Skeletal muscle cell (primary cell): ENCODE data around the gene PHAF1.
A peak's percentile ranks its signal among the peaks of the same experiment; 100 is the strongest.
"Not testable (repeated sequence)": the region's sequence is repeated elsewhere in the genome, so short reads cannot be mapped to it uniquely, and the experiment has no call there.

Source experiments
- DNase-seq: peaks from one replicate; pipeline ENCODE4 v3.0.0-alpha.2; 2010; ENCODE audit warnings: low read depth
- H3K4me3 ChIP-seq: 2 replicates; pipeline ENCODE4 v1.5.1; 2011; ENCODE audit warnings: low read depth, mild to moderate bottlenecking, control low read depth, low read length, moderate library complexity

The PHAF1 gene

DNA sequence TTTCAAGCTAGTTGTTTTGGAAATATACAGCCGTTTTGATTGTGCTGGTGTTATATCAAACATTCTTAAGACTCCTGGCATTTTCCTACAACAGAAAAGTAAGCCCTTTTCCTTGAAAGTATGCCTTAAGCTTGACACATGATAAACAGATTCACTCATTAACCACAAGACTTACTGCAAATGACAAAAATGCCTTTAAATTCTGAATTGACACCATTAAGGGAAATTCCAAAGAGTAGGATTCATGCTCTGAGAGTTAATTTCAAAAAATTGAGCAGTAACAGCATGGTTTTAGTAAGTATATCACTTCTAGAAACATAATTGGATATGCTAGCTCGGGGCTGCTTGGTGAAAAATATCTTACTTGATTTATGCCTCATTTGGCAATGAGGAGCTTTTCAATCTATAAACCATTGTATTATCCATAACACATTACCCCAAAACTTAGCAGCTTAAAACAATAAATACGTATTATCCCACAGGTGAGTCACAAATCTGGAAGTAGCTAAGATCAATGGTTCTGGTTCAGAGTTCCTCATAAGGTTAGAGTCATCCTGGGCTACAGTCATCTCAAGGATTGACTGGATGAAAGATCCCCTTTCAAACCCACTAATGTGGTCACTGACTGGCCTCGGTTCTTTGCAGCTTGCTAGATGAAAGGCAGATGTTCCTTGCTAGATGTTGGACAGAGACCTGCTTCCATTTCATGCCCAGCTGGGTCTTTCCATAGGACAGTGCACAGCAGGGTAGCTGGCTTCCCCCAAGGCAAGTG, 8.2 kb upstream of the PHAF1 start:
- DNase-seq: no peak

DNA sequence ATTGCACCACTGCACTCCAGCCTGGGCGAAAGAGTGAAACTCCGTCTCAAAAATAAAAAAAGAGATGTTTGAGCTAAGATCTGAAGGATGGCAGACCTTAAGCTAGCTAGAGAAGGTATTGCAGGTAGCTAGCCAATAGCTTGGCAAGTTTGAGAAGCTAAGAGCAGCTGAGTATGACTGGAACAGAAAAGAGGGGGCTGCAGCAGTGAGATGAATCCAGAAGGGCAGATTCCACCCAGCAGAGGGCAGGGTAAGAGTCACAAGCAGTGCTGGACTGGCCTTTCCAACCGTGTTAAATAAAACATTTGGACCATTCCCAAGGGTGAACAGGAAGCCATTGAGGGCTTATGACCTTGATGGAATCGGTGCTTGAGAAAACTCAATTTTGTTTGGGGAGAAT, 5.7 kb upstream of the PHAF1 start:
- DNase-seq: no peak
- H3K4me3 ChIP-seq: no peak overlapping the region

More for the DNA sequence above, 8.2 kb upstream of the PHAF1 start:
- no peak overlapping the region for H3K4me3 ChIP-seq

DNA sequence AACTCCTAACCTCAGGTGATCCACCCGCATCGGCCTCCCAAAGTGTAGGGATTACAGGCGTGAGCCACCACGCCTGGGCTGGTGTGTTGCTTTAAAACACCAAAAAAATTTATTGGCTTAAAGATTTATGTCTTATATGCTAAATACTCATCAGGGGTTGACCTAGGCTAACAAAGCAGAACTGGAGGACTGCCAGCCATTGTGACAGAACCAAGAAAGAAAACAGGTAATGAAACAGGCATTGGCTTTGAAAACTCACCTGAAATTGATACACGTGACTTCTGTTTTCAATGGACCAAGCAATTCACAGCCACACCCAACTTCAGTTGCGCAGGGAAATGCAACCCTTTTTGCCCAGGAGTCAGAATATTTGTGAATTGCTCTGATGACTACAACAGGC, 4.9 kb upstream of the PHAF1 start:
- no peak for DNase-seq
- H3K4me3 ChIP-seq: no peak overlapping the region

DNA sequence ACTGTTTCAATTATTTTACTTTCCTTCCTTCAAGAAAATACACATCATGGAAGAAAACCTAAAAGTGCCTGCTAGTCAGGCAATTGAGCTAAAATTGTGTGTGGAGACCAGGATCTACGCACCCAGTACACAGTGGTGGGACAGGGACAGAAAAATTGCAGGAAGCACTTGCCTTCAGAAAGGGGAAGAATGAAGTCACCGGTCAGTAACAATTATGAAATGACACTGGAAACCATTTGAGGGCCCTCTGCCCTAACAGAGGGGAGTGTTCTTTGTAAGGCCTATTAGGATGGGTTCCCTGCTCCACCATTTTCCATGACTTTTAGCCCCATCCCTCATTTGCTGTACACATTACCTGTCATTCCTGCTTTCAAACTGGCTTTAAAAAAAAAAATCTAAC, 4.5 kb upstream of the PHAF1 start:
- no peak overlapping the region for H3K4me3 ChIP-seq
- DNase-seq: no peak

DNA sequence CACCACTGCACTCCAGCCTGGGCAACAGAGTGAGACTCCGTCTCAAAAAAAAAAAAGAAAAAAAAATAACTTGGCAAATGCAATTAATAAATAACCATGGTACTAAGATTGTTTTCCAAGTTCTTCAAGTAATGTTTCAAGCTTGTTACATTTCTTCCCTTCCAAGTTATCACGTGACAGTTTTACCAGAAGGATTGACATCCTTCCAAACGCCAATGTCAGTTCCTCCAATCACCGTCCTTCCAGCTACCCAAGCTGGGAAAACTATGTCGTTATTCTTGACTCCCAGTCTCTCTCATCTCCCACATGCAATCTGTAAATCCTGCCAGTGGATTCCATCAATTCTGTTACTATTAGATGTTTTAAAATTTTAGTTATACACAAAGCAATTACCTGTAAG, 3.9 kb upstream of the PHAF1 start:
- no peak for DNase-seq

DNA sequence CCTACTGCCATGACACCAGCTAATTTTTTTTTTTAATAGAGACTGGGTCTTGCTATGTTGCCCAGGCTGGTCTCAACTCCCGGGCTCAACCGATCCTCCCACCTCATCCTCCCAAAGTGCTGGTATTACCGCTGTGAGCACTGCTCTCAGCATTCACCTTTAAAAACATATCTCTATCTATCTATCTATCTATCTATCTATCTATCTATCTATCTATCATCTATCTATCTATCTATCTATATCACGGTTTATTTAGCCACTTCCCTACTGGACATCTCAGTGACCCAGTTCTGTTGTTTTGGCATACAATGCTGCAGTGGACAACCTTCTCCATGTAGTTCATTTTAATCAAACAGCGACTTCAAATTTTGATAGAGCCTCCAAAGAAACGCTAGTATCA, 1.3 kb upstream of the PHAF1 start:
- no peak for DNase-seq
- H3K4me3 ChIP-seq: no peak overlapping the region

More for the DNA sequence above, 3.9 kb upstream of the PHAF1 start:
- H3K4me3 ChIP-seq: no peak overlapping the region

DNA sequence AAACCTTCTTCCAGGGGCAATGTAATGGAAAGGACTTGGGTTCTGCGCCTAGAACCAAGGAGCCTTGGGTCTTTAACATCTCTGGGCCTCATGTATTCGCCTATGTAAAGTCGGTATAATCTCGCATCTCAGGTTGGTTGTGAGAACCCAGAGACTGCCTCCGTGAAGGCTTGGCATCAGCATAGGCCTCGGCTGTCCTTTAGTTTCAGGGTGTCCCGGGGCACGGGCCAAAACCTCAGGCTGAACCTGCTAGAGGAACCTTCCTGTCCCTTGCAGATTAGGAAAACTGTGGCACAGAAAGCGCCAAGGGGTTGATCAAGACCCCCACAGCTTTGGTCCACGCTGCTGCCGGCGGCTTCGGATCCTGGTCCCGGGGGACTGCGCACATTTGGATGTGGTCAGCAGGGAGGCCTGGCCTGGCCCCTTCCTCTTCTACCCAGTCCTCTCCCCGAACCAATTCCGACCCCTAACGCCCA, 772 bp upstream of the PHAF1 start:
- H3K4me3 ChIP-seq: peak overlapping the region; percentile 99
- DNase-seq: no peak

DNA sequence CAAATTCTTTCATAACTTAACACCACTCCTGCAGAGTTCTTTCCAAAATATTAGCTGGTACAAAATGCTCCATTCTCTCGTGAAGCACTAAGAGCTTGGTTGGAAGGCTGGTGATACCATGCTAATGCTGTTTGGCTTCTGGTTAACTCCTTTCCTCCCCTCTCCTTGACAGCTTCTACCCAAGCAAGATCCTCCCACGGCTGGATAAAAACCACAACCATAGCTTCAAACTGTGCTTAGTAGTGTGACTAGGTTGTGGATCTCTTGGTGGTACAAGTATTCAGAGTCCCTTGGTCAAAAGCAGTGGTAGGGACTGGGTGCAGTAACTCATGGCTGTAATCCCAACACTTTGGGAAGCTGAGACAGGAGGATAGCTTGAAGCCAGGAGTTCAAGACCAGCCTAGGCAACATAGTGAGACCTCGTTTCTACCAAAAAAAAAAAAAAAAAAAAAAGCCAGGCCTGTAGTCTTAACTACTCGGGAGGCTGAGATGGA, 2.3 kb downstream of the PHAF1 start:
- H3K4me3 ChIP-seq: no peak overlapping the region

DNA sequence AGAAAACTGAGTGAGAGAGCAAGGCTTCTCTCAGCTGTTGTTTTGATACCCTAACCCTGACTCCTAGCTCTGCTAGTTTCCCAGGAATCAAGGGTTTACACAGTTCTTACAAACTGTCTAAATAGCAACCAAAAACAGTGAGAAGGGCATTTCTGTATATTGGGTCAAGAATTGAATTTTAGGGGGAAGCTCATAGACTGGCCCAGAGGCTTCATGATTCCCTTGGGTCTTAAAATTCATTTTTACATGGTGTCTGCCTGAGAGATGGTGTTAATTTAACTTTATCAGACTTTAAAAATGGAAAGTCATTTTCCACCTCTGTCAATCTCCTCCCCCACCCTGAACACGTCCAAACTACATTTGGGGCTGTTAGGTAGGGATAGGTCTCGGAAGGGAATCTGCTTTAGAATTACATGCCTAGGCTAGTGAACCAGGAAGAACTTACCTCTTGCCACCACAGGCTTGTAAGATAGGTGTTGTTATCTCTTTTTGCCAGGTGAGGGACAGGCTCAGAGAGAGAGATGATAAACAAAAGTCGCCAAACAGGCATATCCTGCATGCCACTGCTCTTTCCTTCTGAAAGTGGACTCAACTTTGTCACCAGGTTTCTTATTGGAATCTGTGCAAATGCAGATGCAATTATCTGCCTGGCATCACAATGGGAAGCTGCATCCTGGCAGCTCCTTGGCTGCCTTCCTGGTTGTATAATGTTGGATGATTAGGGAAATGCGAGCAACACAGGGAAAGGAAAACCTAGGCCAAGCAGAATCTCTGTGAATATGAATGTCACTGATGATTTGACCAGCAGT, 3.1 kb downstream of the PHAF1 start:
- no peak for DNase-seq
- no peak overlapping the region for H3K4me3 ChIP-seq

More for the DNA sequence above, 2.3 kb downstream of the PHAF1 start:
- no peak for DNase-seq

DNA sequence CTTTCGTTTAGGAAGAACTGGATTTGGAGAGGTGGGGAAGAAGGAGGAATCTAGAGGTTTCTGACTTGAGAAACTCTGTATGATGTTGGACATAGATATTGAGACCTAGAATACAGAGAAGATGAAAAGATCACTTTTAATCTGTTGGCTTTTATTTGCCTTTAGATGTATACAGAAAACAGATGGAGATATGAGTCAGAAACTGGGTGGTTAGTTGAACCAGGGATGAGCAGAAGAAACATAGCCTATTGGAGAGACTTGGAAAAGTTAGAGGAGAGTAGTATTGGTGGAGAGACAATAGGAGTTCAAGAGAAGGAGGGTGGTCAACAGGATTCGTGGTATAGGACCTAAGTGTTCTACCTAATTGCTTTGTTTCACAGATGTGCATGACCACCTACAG, 5.1 kb downstream of the PHAF1 start:
- H3K4me3 ChIP-seq: no peak overlapping the region
- DNase-seq: no peak

DNA sequence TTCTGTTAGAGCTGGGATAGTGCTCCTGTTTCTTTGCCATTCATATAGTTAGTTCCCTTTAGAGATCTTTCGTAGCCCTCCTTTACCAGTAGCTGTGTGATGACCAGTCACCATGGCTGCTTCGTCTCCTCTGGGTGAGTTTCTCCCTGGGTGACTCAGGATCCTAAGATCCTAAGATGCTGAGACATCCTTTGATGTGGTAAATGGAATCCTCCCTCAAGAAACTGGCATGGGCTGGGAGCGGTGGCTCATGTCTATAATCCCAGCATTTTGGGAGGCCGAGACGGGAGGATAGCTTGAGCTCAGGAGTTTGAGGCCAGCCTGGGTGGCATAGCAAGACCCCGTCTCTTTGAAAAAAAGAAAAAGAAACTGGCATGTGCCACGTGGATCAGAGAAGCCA, 5.9 kb downstream of the PHAF1 start:
- H3K4me3 ChIP-seq: no peak overlapping the region
- DNase-seq: peak; percentile 59

DNA sequence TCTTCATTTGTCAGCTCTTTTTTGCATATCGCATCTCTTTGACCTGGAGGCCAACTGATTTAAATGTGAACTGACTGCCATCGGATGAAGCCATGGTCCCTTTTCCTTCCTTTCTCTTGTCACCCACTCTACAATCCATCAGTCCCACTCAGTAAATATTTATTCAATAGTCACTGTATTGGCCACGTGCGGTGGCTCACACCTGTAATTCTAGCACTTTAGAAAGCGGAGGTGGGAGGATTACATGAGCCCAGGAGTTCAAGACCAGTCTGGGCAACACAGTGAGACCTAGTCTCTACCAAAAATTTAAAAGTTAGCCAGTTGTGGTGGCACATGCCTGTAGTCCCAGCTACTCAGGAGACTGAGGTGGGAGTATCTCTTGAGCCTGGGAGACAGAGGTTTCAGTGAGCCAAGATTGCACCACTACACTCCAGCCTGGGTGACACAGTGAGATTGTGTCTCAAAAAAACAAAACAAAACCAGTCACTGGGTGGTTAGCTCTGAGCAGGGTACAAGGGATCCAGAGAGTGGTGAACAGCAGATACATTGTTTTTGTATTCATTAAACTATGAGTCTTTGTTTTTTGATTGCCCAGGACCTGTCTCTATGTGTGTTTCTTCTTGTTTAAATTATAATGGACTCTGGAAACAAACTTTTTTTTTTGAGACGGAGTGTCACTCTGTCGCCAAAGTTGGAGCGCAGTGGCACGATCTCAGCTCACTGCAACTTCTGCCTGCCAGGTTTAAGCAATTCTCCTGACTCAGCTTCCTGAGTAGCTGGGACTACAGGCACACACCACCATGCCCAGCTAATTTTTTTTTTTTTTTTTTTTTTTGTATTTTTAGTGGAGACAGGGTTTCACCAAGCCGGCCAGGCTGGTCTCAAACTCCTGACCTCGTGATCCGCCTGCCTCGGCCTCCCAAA, 6.9 kb downstream of the PHAF1 start:
- no peak overlapping the region for H3K4me3 ChIP-seq
- no peak for DNase-seq

DNA sequence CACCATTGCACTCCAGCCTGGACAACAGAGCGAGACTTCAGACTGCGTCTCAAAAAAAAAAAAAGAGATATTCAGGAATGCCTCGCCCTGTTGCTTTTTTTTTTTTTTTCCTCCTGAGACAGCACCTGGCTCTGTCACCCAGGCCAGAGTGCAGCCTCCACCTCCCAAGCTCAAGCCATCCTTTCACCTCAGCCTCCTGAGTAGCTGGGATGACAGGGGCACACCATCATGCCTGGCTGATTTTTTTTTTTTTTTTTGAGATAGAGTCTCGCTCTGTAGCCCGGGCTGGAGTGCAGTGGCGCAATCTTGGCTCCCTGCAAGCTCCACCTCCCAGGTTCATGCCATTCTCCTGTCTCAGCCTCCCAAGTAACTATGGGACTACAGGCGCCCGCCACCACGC, 8.0 kb downstream of the PHAF1 start:
- H3K4me3 ChIP-seq: no peak overlapping the region
- DNase-seq: no peak

DNA sequence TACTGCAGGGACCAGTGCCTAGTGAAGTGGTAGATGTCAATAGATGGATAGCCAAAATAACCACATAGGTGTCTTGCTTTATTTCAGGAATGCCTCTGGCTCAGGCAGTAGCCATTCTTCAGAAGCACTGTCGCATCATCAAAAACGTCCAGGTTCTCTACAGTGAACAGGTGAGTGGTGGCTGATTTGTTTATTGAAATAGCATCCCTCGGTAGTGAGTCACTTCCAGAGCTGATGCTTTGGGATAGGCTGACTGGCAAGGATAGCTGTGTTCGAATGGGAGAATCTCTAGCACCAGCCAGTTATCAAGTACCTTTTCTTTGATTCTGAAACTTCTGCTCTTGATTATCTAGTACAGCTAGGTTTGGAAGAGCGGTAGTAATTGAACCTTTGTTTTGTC, 10.3 kb downstream of the PHAF1 start:
- no peak for DNase-seq
- no peak overlapping the region for H3K4me3 ChIP-seq

DNA sequence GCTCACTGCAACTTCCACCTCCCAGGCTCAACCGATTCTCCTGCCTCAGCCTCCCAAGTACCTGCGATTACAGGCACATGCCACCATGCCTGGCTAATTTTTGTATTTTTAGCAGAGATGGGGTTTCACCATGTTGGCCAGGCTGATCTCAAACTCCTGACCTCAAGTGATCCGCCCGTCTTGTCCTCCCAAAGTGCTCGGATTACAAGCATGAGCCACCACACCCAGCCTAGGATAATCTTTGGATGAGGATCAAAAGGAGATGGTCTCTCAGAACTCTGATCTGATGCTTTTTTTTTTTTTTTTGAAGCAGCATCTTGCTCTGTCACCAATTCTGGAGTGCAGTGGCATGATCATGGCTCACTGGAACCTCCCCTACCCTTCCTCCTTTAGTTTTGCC, 13.1 kb downstream of the PHAF1 start:
- H3K4me3 ChIP-seq, DNase-seq: not testable (repeated sequence)

DNA sequence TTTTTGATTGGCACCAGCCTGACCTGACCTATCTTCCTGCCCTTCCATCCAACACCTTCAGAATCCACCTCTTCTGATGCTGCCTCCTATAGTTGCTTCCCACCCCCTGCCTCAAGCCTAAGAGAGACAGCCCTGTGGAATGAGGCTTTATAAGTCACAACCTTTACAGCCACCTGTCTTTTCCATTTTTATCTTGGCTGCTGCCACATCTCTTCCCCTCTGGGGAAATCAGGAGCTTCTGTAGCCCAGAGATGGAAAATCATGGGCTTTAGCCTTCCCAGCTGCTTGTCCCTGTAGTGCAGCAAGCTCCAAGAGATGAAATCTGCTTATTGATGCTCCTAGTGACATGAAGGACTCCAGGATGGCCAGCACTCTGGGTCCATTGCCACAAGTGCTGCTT, 18.7 kb downstream of the PHAF1 start:
- DNase-seq: no peak
- no peak overlapping the region for H3K4me3 ChIP-seq

DNA sequence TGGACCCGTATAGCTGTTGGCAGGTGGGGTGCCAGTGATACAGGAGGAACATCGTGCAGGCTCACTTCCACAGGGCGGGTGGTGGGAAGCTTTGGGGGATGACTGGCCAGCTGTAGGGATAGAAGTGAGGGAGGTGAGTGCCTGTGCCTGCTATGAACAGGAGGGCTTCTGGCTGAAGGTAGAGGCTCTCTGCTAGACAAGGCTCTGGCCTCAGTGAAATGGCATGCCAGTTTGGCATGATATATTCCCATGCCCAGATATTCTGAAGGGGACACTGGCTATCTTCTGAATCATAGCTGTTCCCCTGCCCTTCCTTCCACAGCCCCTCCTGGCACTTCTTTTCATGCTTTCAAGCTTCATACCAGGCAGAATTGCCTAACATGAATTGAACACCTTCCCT, 19.1 kb downstream of the PHAF1 start:
- no peak for DNase-seq
- H3K4me3 ChIP-seq: no peak overlapping the region

DNA sequence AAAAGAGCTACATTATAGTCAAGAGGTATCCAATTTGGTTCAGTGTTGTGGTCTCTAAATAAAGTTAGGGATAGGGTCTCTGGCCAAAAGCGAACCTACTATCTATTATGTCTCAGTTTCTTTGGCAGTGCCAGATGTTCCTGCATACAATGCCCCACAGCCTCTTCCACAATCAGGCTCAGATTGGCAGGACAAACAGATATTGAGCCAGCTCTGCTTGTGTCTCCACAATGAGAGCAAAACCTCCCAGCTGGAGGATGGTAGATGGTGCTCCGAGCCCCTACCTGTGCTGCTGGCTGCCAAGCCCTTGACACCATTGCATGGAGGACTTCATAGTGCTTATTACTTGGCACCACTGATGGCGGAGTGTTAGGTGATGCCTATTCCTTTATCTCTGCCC, 19.7 kb downstream of the PHAF1 start:
- no peak for DNase-seq
- H3K4me3 ChIP-seq: no peak overlapping the region

DNA sequence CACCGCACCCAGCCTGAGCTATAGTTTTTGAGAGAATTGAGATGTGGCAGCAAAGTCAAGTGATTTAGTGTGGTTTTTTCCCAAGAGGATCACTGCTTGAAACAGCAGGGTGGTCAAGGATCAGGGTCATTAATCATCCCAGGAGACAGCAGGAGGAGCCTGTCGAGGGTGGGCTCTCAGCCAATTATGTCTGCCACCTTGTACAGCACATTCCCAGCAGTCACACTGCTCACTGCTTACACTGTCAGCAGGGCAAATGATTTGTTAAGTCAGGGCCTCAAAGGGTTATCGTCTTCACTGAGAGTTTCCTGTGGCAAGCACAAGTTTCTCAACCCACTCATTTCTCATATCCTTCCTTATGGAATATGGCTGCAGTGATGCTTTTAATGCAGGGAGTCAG, 27.9 kb downstream of the PHAF1 start:
- H3K4me3 ChIP-seq: no peak overlapping the region
- no peak for DNase-seq

DNA sequence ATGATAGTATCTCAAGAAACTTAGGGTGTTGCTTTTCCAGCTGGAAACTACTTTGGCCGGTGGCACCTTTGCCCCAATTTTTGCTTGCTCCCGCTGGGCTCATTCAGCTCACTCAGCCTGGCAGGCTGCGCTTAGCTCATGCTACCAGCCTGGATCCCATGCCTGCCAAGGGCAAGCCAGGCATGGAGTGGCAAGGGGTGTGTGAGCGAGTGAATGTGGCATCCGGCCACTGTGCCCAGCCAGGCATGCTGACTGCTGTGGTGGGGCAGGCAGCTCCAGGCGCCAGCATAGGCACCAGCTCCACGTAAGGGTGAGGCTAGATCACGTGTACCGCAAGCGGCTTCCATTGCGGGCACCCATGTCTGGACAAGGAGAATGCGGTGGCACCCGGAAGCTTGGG, 31.6 kb downstream of the PHAF1 start:
- no peak for DNase-seq

More for the DNA sequence above, 31.6 kb downstream of the PHAF1 start:
- no peak overlapping the region for H3K4me3 ChIP-seq
